NK-92 (cell line): ENCODE measurements around the gene ACTN2.

Source experiments
- DNase-seq: peaks from one replicate; lab custom pipeline; 2025; ENCODE audit not compliant: unreplicated experiment; lab: John Stamatoyannopoulos, UW

The ACTN2 gene

GRCh38 chr1:236812334-236813030 lies 126.2 kb downstream of the ACTN2 start:
- no peak for DNase-seq
